Bronchial epithelial cell (primary cell): ENCODE data around the gene RBM47. TPM values are rescaled to one million over a fixed set of nuclear protein-coding genes. Genes with fewer than 3 reads are reported as not detected.
"Not testable (repeated sequence)": the region's sequence is repeated elsewhere in the genome, so short reads cannot be mapped to it uniquely, and the experiment has no call there.

Source experiments
- DNase-seq: peaks from one replicate; pipeline ENCODE4 v3.0.0-alpha.2; 2010; ENCODE audit warnings: low read depth
- FAIRE-seq: peaks from 2 replicates; lab custom pipeline; 2011; peaks lifted over from hg19 to GRCh38; lab: Jason Lieb, UNC
- H3K27me3 ChIP-seq: 2 replicates; pipeline ENCODE4 v1.5.1; 2011; ENCODE audit warnings: low read length; ENCODE audit not compliant: control insufficient read depth, insufficient read depth
- H3K36me3 ChIP-seq: 2 replicates; pipeline ENCODE4 v1.5.1; 2011; ENCODE audit warnings: low read length; ENCODE audit not compliant: control insufficient read depth, insufficient read depth
- H3K4me3 ChIP-seq: 2 replicates; pipeline ENCODE4 v1.5.1; 2011; ENCODE audit warnings: mild to moderate bottlenecking, low read depth, low read length, control low read depth
- total RNA-seq: library from RNA; depleted of rRNA; stranded (reverse); fragments of >200 nt; gene quantifications from 2 replicates; pipeline ENCODE4 v1.2.1, GENCODE V29; 2014
- TF ChIP-seq, protein P1 (sequence below): IDR thresholded peaks from 2 replicates; pipeline ENCODE4 v1.5.1; 2011; ENCODE audit warnings: mild to moderate bottlenecking, moderate library complexity, low read length, control low read depth, inconsistent platforms; ENCODE audit not compliant: insufficient read depth, severe bottlenecking

The RBM47 gene
- total RNA-seq, 1 donor from 2014 or later: 35.0 TPM

DNA sequence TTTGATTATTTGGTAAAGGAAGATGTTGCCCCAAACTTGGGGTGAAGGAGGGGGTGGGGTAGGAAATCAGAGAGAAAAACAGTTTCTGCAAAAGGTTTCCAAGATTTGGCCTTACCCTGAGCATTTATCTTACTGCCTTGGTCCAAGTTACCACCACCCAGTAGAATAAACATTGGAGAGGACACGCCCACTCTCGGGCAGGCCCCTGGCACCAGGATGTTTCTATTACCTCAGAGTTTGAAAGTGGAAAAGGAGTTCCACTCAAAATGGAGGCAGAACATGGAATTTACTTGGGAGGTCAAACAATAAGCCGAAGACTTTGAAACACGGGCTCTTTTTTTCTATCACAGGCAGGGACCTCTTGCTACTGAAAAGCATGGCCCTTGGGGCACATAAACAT is 180.8 kb downstream of the RBM47 start:
- TF ChIP-seq, protein P1, sequence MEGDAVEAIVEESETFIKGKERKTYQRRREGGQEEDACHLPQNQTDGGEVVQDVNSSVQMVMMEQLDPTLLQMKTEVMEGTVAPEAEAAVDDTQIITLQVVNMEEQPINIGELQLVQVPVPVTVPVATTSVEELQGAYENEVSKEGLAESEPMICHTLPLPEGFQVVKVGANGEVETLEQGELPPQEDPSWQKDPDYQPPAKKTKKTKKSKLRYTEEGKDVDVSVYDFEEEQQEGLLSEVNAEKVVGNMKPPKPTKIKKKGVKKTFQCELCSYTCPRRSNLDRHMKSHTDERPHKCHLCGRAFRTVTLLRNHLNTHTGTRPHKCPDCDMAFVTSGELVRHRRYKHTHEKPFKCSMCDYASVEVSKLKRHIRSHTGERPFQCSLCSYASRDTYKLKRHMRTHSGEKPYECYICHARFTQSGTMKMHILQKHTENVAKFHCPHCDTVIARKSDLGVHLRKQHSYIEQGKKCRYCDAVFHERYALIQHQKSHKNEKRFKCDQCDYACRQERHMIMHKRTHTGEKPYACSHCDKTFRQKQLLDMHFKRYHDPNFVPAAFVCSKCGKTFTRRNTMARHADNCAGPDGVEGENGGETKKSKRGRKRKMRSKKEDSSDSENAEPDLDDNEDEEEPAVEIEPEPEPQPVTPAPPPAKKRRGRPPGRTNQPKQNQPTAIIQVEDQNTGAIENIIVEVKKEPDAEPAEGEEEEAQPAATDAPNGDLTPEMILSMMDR: no peak
- no peak for FAIRE-seq
- no peak overlapping the region for H3K4me3 ChIP-seq
- peak; percentile 36 for DNase-seq
- H3K27me3 ChIP-seq: no peaks in the 10 kb centered on the region
- no peaks in the 10 kb centered on the region for H3K36me3 ChIP-seq

DNA sequence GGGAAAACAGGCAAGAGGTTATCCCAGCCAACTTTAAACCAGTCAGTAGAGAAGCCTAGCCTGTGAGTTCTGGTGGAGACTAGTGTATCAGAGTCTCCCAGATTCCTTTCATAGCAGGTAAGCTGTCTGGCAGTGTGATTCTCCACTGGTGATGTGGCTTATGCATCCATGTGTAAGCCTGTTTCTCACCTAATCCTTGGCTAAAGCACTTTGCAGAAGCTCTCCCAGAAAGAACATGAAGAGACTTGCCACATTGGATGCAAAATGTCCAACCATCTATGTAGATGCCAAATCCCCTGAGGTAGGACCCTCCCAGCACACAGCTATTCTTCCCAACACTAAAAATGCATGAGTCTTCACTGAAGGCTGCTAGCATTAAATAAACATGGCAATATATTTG is 182.8 kb downstream of the RBM47 start:
- Histone ChIP-seq H3K27me3 (no peaks in the 10 kb centered on the region), H3K36me3 (no peaks in the 10 kb centered on the region), H3K4me3 (no peak overlapping the region)
- peak; percentile 97 for FAIRE-seq
- TF ChIP-seq, protein P1: no peak
- DNase-seq: peak; percentile 99

DNA sequence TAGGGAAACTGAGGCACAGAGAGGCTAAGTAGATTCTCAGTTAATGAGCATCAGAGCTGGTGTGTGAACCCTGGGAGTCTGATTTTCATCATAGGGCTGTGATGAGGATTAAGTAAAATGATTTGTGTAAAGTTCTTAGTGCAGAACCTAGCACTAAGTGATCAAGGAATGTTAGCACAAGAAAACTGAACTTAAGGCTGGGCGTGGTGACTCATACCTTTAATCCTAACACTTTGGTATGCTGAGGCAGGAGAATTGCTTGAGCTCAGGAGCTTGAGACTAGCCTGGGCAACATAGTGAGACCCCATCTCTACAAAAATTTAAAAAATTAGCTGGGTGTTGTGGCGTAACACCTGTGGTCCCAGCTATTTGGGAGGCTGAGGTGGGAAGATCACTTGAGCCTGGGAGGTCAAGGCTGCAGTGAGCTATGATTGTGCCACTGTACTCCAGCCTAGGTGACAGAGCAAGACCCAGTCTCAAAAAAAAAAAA is 183.4 kb downstream of the RBM47 start:
- DNase-seq: peak; percentile 73
- not testable (repeated sequence) for H3K27me3 ChIP-seq, H3K4me3 ChIP-seq, FAIRE-seq, H3K36me3 ChIP-seq

DNA sequence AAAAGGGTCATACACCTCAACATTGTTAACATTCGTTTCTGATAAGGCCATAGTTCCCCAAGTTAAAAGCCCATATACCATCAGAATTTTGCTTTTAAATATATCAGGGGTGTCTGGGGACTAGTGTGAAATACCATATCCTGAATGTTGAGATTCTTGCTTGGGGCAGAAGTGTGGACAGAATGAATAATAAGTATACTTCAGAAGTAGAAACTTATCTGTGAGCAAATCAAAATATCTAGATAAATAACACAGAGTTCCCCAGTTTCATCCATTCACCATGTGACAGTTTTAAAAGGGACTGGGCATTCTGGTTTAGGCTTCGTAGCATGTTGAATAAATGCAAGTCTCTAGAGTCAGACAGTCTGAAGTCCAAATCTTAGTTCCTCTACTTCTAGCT is 184.0 kb downstream of the RBM47 start:
- no peak for FAIRE-seq
- H3K36me3 ChIP-seq: no peaks in the 10 kb centered on the region
- H3K27me3 ChIP-seq: no peaks in the 10 kb centered on the region
- DNase-seq: no peak
- H3K4me3 ChIP-seq: no peak overlapping the region
- TF ChIP-seq, protein P1: no peak

DNA sequence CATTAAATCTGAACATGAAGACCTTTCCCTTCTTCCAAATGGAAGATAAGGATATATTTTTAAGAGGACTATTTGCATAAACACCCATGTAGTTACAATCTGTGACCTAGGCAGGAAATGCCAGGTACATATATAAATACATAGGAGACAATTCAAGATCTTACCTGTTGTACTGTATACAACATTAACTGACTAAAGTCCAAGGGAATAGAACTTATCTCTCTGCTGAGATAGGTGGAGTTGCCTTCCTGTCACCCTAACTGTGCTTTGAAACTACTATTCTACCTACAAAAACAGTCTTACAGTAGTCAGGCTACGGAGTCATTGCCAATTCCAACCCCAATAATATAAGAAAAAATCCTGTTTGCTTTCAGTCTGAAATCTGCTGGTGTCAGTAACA is 188.2 kb downstream of the RBM47 start:
- H3K4me3 ChIP-seq: no peak overlapping the region
- FAIRE-seq: no peak
- no peaks in the 10 kb centered on the region for H3K27me3 ChIP-seq
- TF ChIP-seq, protein P1: no peak
- peaks cover 13% of the 10 kb centered on the region for H3K36me3 ChIP-seq
- no peak for DNase-seq

DNA sequence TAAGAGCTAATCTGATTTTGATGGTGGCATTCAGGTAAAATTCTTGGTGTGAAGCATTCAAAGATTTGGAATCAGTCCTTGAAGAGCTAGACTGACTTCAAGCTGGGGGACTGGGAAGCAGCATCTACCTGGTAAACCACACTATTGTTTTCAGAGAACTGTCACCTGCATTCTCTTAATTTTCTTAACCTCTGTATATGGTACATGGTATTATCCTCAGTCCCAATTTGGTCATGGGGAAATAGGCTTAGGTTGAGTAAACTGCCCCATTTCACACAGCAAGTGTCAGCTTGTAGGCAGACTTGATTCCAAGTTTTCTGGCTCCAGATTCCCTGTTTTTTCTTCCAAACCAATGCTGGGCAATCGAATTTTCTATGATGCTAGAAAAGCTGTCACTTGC is 190.1 kb downstream of the RBM47 start:
- FAIRE-seq (no peak), DNase-seq (no peak)
- Histone ChIP-seq H3K4me3 (no peak overlapping the region), H3K27me3 (no peaks in the 10 kb centered on the region), H3K36me3 (peaks cover 19% of the 10 kb centered on the region)
- TF ChIP-seq, protein P1: no peak
